HG02571 (cell line): ENCODE measurements around the gene ARMC9.
"Not testable (repeated sequence)": the region's sequence is repeated elsewhere in the genome, so short reads cannot be mapped to it uniquely, and the experiment has no call there.

Source experiments
- ATAC-seq: cut with Tn5 transposase; IDR thresholded peaks from one replicate; pipeline ENCODE4 v1.9.1; 2021; ENCODE audit warnings: mild to moderate bottlenecking, moderate library complexity; ENCODE audit not compliant: unreplicated experiment

ARMC9 gene

GRCh38 chr2:231336700-231337099 lies 138.3 kb downstream of the ARMC9 start:
- no peak for ATAC-seq

GRCh38 chr2:231337807-231338759 lies 139.7 kb downstream of the ARMC9 start:
- ATAC-seq = no peak

- ATAC-seq = no peak
Measured at GRCh38 chr2:231339316-231339715, 140.9 kb downstream of the ARMC9 start.

- ATAC-seq = no peak
Measured at GRCh38 chr2:231341100-231341499, 142.7 kb downstream of the ARMC9 start.

GRCh38 chr2:231342061-231342711 lies 143.8 kb downstream of the ARMC9 start:
- no peak for ATAC-seq

GRCh38 chr2:231343006-231343710 lies 144.7 kb downstream of the ARMC9 start:
- ATAC-seq = no peak

GRCh38 chr2:231343988-231344387 lies 145.6 kb downstream of the ARMC9 start:
- ATAC-seq = no peak

GRCh38 chr2:231344851-231345250 lies 146.4 kb downstream of the ARMC9 start:
- no peak for ATAC-seq

- no peak for ATAC-seq
Measured at GRCh38 chr2:231347081-231347480, 148.7 kb downstream of the ARMC9 start.

- no peak for ATAC-seq
Measured at GRCh38 chr2:231347638-231348037, 149.2 kb downstream of the ARMC9 start.

- no peak for ATAC-seq
Measured at GRCh38 chr2:231348173-231348572, 149.7 kb downstream of the ARMC9 start.

- no peak for ATAC-seq
Measured at GRCh38 chr2:231348704-231349373, 150.4 kb downstream of the ARMC9 start.

- not testable (repeated sequence) for ATAC-seq
Measured at GRCh38 chr2:231349374-231349735, 150.9 kb downstream of the ARMC9 start.

GRCh38 chr2:231351648-231352047 lies 153.2 kb downstream of the ARMC9 start:
- ATAC-seq = no peak

GRCh38 chr2:231353469-231353868 lies 155.0 kb downstream of the ARMC9 start:
- ATAC-seq = no peak

GRCh38 chr2:231355508-231356465 lies 157.4 kb downstream of the ARMC9 start:
- ATAC-seq = no peak

GRCh38 chr2:231356466-231356844 lies 158.0 kb downstream of the ARMC9 start:
- no peak for ATAC-seq

GRCh38 chr2:231357048-231357447 lies 158.6 kb downstream of the ARMC9 start:
- no peak for ATAC-seq

GRCh38 chr2:231357931-231358330 lies 159.5 kb downstream of the ARMC9 start:
- no peak for ATAC-seq

- no peak for ATAC-seq
Measured at GRCh38 chr2:231359441-231359840, 161.0 kb downstream of the ARMC9 start.
